B cell (primary cell): ENCODE results near the gene PATZ1. TPM values are rescaled to one million over a fixed set of nuclear protein-coding genes. Genes with fewer than 3 reads are reported as not detected.

Experiments used
- ATAC-seq: fragments of 200-7000 bp; cut with Tn5 transposase; one replicate; pipeline ENCODE4 v1.10.0; 2021; ENCODE audit warnings: low read depth, mild to moderate bottlenecking, moderate number of reproducible peaks, moderate library complexity
- CTCF ChIA-PET: fragments of 350-600 bp; sonication (Branson Sonifier 250); formaldehyde crosslinking; loops from one replicate; lab custom pipeline; 2021; ENCODE audit warnings: antibody characterized with exemption, inconsistent platforms; lab: Charles Lee
- POLR2A ChIA-PET: fragments of 350-600 bp; sonication (Branson Sonifier 250); formaldehyde crosslinking; loops from one replicate; lab custom pipeline; 2021; ENCODE audit warnings: antibody characterized with exemption; lab: Charles Lee
- DNase-seq: peaks from one replicate; pipeline ENCODE4 v3.0.0; 2013
- H2AFZ ChIP-seq: 2 replicates; pipeline ENCODE4 v1.6.1; 2012; ENCODE audit warnings: mild to moderate bottlenecking, low read depth, low read length; ENCODE audit not compliant: insufficient read depth, poor library complexity, severe bottlenecking
- H3K27ac ChIP-seq, 2 donors: 1 replicate in 1 of 2; 2 replicates in 1 of 2; pipeline ENCODE4 v1.5.1; 2012 to 2013; ENCODE audit warnings: low read length in 2 of 2, mild to moderate bottlenecking in 2 of 2, moderate library complexity in 1 of 2
- H3K27me3 ChIP-seq, 4 experiments: fragments of 200-600 bp in 1 of 4; sonication (generic) in 1 of 4; replicated peaks in 1 of 4; 1 replicate in 2 of 4; 2 replicates in 2 of 4; pipeline versions ENCODE4 v1.6.1 to v1.7.0; 2013 to 2016; ENCODE audit warnings: low read length in 3 of 4, mild to moderate bottlenecking in 2 of 4, mixed read lengths in 1 of 4, moderate library complexity in 1 of 4; ENCODE audit not compliant: insufficient read depth in 4 of 4, control insufficient read depth in 3 of 4; ENCODE audit errors: control extremely low read depth in 1 of 4
- H3K36me3 ChIP-seq, 2 experiments: replicated peaks in 1 of 2; 1 replicate in 1 of 2; 2 replicates in 1 of 2; pipeline versions ENCODE4 v1.6.1 to v1.7.1; 2013; ENCODE audit warnings: low read length in 1 of 2; ENCODE audit not compliant: insufficient read depth in 2 of 2, control insufficient read depth in 1 of 2; ENCODE audit errors: control extremely low read depth in 1 of 2, extremely low read depth in 1 of 2
- H3K4me1 ChIP-seq, 2 donors: fragments of 200-600 bp in 1 of 2; sonication (generic) in 1 of 2; 1 replicate in 1 of 2; 2 replicates in 1 of 2; pipeline versions ENCODE4 v1.5.1 to v1.6.1; 2013 to 2017; ENCODE audit warnings: low read length in 2 of 2; ENCODE audit not compliant: control insufficient read depth in 2 of 2, insufficient read depth in 2 of 2
- H3K4me2 ChIP-seq: replicated peaks from 2 replicates; pipeline ENCODE3; 2012; ENCODE audit warnings: mild to moderate bottlenecking, low read depth, low read length; ENCODE audit not compliant: poor library complexity, severe bottlenecking
- H3K4me3 ChIP-seq, 5 experiments: fragments of 200-600 bp in 1 of 5; sonication (generic) in 1 of 5; 1 replicate in 3 of 5; 2 replicates in 2 of 5; pipeline versions ENCODE4 v1.5.1 to v1.7.0; 2011 to 2016; ENCODE audit warnings: low read length in 4 of 5, mild to moderate bottlenecking in 4 of 5, low read depth in 2 of 5, control low read depth in 1 of 5, moderate library complexity in 1 of 5; ENCODE audit not compliant: insufficient read depth in 1 of 5; ENCODE audit errors: control extremely low read depth in 1 of 5, extremely low read depth in 1 of 5
- H3K79me2 ChIP-seq: fragments of 200-600 bp; sonication (generic); one replicate; pipeline ENCODE4 v1.6.0; 2016; ENCODE audit warnings: low read length; ENCODE audit not compliant: control insufficient read depth, insufficient read depth
- H3K9ac ChIP-seq: fragments of 200-600 bp; sonication (generic); 2 replicates; pipeline ENCODE4 v1.6.1; 2017; ENCODE audit warnings: mild to moderate bottlenecking, low read length, moderate library complexity
- H3K9me3 ChIP-seq, 3 donors: one replicate each; pipeline versions ENCODE4 v1.6.1 to v1.7.1; 2013; ENCODE audit warnings: low read length in 2 of 3; ENCODE audit not compliant: control insufficient read depth in 2 of 3, insufficient read depth in 1 of 3; ENCODE audit errors: control extremely low read depth in 1 of 3
- H4K20me1 ChIP-seq: 2 replicates; pipeline ENCODE4 v1.6.0; 2012; ENCODE audit warnings: mild to moderate bottlenecking, low read length; ENCODE audit not compliant: insufficient read depth, control insufficient read depth, poor library complexity, severe bottlenecking
- H3K27ac Mint-ChIP-seq: one replicate; pipeline ENCODE4 v1.8.0; 2021; ENCODE audit warnings: mixed read lengths
- H3K27me3 Mint-ChIP-seq: one replicate; pipeline ENCODE4 v1.8.0; 2021; ENCODE audit warnings: mixed read lengths
- H3K4me1 Mint-ChIP-seq: one replicate; pipeline ENCODE4 v1.8.0; 2021; ENCODE audit warnings: mixed read lengths
- H3K4me3 Mint-ChIP-seq: one replicate; pipeline ENCODE4 v1.8.0; 2021; ENCODE audit warnings: mixed read lengths
- H3K9me3 Mint-ChIP-seq: one replicate; pipeline ENCODE4 v1.8.0; 2022; ENCODE audit warnings: mixed read lengths; ENCODE audit not compliant: insufficient read depth
- CTCF ChIP-seq: fragments of 200-600 bp; IDR thresholded peaks from one replicate; pipeline ENCODE4 v1.8.0; 2022; ENCODE audit warnings: antibody characterized with exemption, mild to moderate bottlenecking
- EZH2 ChIP-seq: IDR thresholded peaks from 2 replicates; pipeline ENCODE4 v1.6.1; 2012; ENCODE audit warnings: borderline replicate concordance, low read depth, mild to moderate bottlenecking, moderate library complexity, low read length; ENCODE audit not compliant: insufficient read depth, poor library complexity, severe bottlenecking
- WGBS: methylation state at CpG from one replicate; pipeline ENCODE4 v1.1.5; 2013; ENCODE audit warnings: missing lambda C conversion rate; ENCODE audit not compliant: insufficient coverage; 5-methylcytosine and 5-hydroxymethylcytosine counted together
- intact Hi-C: fragments of 100-400 bp; cut with micrococcal nuclease; formaldehyde crosslinking; loops from one replicate; pipeline ENCODE4 v1.10.0; 2022
- polyA plus RNA-seq: library from polyadenylated mRNA; depleted of rRNA; stranded (reverse); fragments of >200 nt; gene quantifications from 2 replicates; pipeline ENCODE4 v1.2.3, GENCODE V29; 2012
- total RNA-seq, 2 donors: library from RNA; stranded (reverse); fragments of 120-200 nt in 1 of 2; gene quantifications; 1 replicate in 1 of 2; 2 replicates in 1 of 2; pipeline versions ENCODE4 v1.2.3 to v1.2.4, GENCODE V29; 2013 to 2022

The PATZ1 gene
- total and polyA plus RNA-seq, 2 donors (not counting 1 experiment from before 2014, with no cell fraction given) = 35.1 to 47.4 TPM

GRCh38 chr22:31278626-31279326 lies 67.4 kb downstream of the PATZ1 start:
- Mint-ChIP-seq H3K4me1 (peaks cover 5% of the 10 kb centered on the region), H3K27me3 (no peaks in the 10 kb centered on the region), H3K9me3 (no peaks in the 10 kb centered on the region), H3K27ac (peak overlapping the region; percentile 17), H3K4me3 (no peak overlapping the region)
- no peak overlapping the region for H3K9ac ChIP-seq
- WGBS = 96% methylated on average over 5 of the region's 6 CpGs
- H4K20me1 ChIP-seq = peaks cover 9% of the 10 kb centered on the region
- peak overlapping the region in 1 of 2 donors; percentile 44 for H3K27ac ChIP-seq
- H3K4me1 ChIP-seq = no peaks in the 10 kb centered on the region
- H3K4me3 ChIP-seq = no peak overlapping the region
- DNase-seq (no peak), ATAC-seq (no peak)
- no peaks in the 10 kb centered on the region for H3K9me3 ChIP-seq
- no peak overlapping the region for H2AFZ ChIP-seq
- peaks cover 4% of the 10 kb centered on the region for H3K79me2 ChIP-seq
- intact Hi-C loops = no loop called here
- CTCF ChIA-PET = interaction anchor here (1.3 to 2.1 kb wide), 3 partner anchors 13 to 35 kb away, joined by 4 to 14 read pairs (median 6); partner anchors contain the start of gene PIK3IP1
- no peaks in the 10 kb centered on the region for H3K27me3 ChIP-seq
- POLR2A ChIA-PET = no interaction called here
- peaks cover 0 to 61% of the 10 kb centered on the region in 2 experiments for H3K36me3 ChIP-seq
- TF ChIP-seq EZH2 = no peak
- TF ChIP-seq CTCF = no peak
- H3K4me2 ChIP-seq = no peak overlapping the region

- H2AFZ ChIP-seq = no peak overlapping the region
- H3K4me2 ChIP-seq = no peak overlapping the region
- TF ChIP-seq EZH2 (no peak), CTCF (no peak)
- ATAC-seq (no peak), DNase-seq (no peak)
- Mint-ChIP-seq H3K4me3 (no peak overlapping the region), H3K27me3 (no peaks in the 10 kb centered on the region), H3K9me3 (no peaks in the 10 kb centered on the region), H3K4me1 (peaks cover 3% of the 10 kb centered on the region), H3K27ac (peak overlapping the region; percentile 50)
- H3K27ac ChIP-seq = peak overlapping the region in 1 of 2 donors; percentile 44
- no peaks in the 10 kb centered on the region for H3K4me1 ChIP-seq
- peaks cover 0 to 56% of the 10 kb centered on the region in 2 experiments for H3K36me3 ChIP-seq
- 98% methylated on average over 7 of the region's 9 CpGs for WGBS
- no peaks in the 10 kb centered on the region for H3K27me3 ChIP-seq
- no peak overlapping the region for H3K4me3 ChIP-seq
- CTCF ChIA-PET = interaction anchor here (2.1 kb wide), 1 partner anchor 35 kb away, joined by 14 read pairs; no protein-coding TSS in a partner anchor
- no peak overlapping the region for H3K9ac ChIP-seq
- peaks cover 9% of the 10 kb centered on the region for H4K20me1 ChIP-seq
- POLR2A ChIA-PET = no interaction called here
- peaks cover 4% of the 10 kb centered on the region for H3K79me2 ChIP-seq
- intact Hi-C loops = no loop called here
- H3K9me3 ChIP-seq = no peaks in the 10 kb centered on the region
These were observed 68.0 kb downstream of the PATZ1 start for GRCh38 chr22:31278151-31278621.
